Measurements from ENCODE around the gene RPGRIP1L. TPM values are rescaled to one million over a fixed set of nuclear protein-coding genes. Genes with fewer than 3 reads are reported as not detected.

Gene RPGRIP1L
- total RNA-seq, 1 donor from 2014 or later: 19.9 TPM

DNA sequence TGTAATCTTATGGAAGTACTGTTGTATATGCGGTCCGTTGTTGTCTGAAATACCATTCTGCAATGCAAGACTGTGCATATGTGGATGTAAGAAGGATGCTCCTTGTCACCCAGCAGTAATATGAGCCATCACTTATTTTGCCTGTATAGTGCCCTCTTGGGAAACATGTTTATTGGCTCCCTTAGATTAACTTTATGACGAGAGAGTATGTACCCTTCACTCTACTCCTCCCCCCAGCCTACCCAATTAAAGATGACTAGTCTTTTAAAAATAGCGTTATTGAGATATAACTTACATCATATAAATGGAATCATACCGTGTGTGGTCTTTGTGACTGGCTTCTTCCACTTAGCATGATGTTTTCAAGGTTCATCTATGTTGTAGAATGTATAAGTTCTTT is 33.9 kb upstream of the RPGRIP1L start:
- DNase-seq (ENCODE audit: low spot score, unreplicated experiment): no peak
- Mint-ChIP-seq H3K27me3 (no peaks in the 10 kb centered on the region), H3K9me3 (ENCODE audit: low read depth) (no peaks in the 10 kb centered on the region), H3K36me3 (ENCODE audit: insufficient read depth) (peaks cover under 1% of the 10 kb centered on the region), H3K4me3 (ENCODE audit: low read depth) (no peak overlapping the region), H3K27ac (no peak overlapping the region), H3K4me1 (ENCODE audit: low read depth) (peaks cover 21% of the 10 kb centered on the region)
- TF ChIP-seq, protein P1, sequence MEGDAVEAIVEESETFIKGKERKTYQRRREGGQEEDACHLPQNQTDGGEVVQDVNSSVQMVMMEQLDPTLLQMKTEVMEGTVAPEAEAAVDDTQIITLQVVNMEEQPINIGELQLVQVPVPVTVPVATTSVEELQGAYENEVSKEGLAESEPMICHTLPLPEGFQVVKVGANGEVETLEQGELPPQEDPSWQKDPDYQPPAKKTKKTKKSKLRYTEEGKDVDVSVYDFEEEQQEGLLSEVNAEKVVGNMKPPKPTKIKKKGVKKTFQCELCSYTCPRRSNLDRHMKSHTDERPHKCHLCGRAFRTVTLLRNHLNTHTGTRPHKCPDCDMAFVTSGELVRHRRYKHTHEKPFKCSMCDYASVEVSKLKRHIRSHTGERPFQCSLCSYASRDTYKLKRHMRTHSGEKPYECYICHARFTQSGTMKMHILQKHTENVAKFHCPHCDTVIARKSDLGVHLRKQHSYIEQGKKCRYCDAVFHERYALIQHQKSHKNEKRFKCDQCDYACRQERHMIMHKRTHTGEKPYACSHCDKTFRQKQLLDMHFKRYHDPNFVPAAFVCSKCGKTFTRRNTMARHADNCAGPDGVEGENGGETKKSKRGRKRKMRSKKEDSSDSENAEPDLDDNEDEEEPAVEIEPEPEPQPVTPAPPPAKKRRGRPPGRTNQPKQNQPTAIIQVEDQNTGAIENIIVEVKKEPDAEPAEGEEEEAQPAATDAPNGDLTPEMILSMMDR (IDR thresholded peaks at IDR 0.05; ENCODE audit: unreplicated experiment): no peak

DNA sequence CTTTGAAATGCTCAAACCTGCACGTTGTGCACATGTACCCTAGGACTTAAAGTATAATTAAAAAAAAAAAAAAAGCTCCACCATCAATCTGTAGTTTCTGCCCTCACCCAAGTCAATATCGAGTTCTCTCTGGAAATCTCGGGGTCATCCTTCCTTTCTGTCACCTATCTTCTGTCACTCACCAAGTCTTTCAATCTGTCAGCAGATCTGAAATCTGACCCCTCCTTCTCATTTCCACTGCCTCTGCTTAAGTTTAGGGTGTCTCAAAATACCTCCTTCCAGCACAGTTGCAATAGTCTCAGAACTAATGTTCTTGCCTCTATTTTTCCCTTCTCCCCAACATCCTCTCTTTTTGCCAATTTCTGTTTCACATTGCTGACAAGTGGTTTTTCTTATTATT is 32.6 kb upstream of the RPGRIP1L start:
- H3K4me3 Mint-ChIP-seq (ENCODE audit: low read depth): no peak overlapping the region
- DNase-seq (ENCODE audit: low spot score, unreplicated experiment): no peak
- no peaks in the 10 kb centered on the region for H3K27me3 Mint-ChIP-seq
- no peak overlapping the region for H3K27ac Mint-ChIP-seq
- peaks cover 19% of the 10 kb centered on the region for H3K4me1 Mint-ChIP-seq (ENCODE audit: low read depth)
- H3K9me3 Mint-ChIP-seq (ENCODE audit: low read depth): no peaks in the 10 kb centered on the region
- TF ChIP-seq, protein P1 (IDR thresholded peaks at IDR 0.05; ENCODE audit: unreplicated experiment): no peak
- H3K36me3 Mint-ChIP-seq (ENCODE audit: insufficient read depth): peaks cover 1% of the 10 kb centered on the region

DNA sequence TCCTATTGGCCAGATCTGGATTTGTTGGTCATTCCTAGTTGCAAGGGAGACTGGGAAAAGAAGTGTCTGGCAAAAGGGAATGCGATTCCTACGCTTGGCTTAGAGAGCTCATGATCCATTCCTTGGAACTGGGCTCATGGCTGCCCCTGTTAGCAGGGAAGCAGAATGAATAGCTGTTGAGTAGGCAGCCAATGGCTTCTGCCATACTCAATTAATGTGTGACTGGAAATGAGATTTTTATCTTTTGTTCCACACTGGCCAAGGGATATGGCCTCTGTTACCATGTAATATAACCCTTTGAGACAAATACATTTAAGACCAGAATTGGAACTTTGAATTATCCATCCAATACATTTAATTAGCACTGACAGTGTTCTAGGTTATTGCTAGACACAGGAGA is 31.2 kb upstream of the RPGRIP1L start:
- H3K4me1 Mint-ChIP-seq (ENCODE audit: low read depth): peaks cover 11% of the 10 kb centered on the region
- peaks cover 1% of the 10 kb centered on the region for H3K36me3 Mint-ChIP-seq (ENCODE audit: insufficient read depth)
- DNase-seq (ENCODE audit: low spot score, unreplicated experiment): no peak
- H3K9me3 Mint-ChIP-seq (ENCODE audit: low read depth): no peaks in the 10 kb centered on the region
- no peak overlapping the region for H3K27ac Mint-ChIP-seq
- H3K4me3 Mint-ChIP-seq (ENCODE audit: low read depth): no peak overlapping the region
- TF ChIP-seq, protein P1 (IDR thresholded peaks at IDR 0.05; ENCODE audit: unreplicated experiment): no peak
- H3K27me3 Mint-ChIP-seq: no peaks in the 10 kb centered on the region

DNA sequence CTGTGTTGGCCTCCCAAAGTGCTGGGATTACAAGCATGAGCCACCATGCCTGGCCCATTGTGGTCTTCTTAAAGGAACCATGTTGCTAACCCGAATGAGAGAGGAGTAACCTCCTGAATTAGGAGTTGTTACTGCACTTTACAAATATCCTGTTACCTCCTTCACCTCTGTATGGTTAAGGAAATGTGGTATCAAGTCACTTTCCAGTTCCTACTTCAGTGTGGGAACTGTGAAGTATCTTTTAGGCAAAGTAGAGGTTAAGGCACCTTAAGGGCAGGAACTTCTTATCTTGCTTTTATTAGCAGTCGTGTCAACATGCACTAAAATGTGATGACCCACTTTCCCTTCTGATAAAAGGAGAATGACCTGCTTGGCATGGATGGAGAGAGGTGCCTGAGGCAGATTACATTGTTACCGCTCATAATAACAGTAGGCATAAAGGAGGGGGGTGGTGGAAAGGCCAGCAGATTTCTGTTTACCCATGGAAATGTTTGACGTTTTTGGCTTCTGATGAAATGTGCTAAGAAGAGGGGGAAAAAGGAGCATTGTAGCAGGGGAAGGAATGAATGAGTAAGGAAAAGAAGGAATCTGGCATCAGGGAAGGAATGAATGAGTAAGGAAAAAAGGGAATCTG is 28.8 kb upstream of the RPGRIP1L start:
- TF ChIP-seq, protein P1 (IDR thresholded peaks at IDR 0.05; ENCODE audit: unreplicated experiment): no peak
- Mint-ChIP-seq H3K4me3 (ENCODE audit: low read depth) (no peak overlapping the region), H3K36me3 (ENCODE audit: insufficient read depth) (peaks cover 1% of the 10 kb centered on the region), H3K4me1 (ENCODE audit: low read depth) (peaks cover 7% of the 10 kb centered on the region), H3K9me3 (ENCODE audit: low read depth) (no peaks in the 10 kb centered on the region), H3K27ac (no peak overlapping the region), H3K27me3 (no peaks in the 10 kb centered on the region)
- no peak for DNase-seq (ENCODE audit: low spot score, unreplicated experiment)

DNA sequence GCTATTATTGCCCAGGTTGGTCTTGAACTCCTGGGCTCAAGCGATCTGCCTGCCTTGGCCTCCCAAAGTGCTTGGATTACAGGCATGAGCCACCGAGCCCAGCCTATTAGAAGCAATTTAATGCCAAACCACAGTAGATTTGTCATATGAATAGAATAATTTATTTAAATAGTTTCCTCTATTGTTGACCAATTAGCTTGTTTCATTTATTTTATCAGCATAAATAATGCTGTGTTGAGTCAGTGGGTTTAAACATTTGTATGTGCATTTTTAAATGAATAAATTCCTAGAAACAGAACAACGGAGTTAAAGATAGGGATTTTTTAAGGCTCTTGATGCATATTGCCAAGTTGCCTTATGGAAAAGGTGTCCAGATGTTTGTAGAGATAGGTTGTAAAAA is 27.0 kb upstream of the RPGRIP1L start:
- peak overlapping the region; percentile 22 for H3K27ac Mint-ChIP-seq
- TF ChIP-seq, protein P1 (IDR thresholded peaks at IDR 0.05; ENCODE audit: unreplicated experiment): no peak
- H3K27me3 Mint-ChIP-seq: no peaks in the 10 kb centered on the region
- peaks cover 12% of the 10 kb centered on the region for H3K4me1 Mint-ChIP-seq (ENCODE audit: low read depth)
- peaks cover 1% of the 10 kb centered on the region for H3K36me3 Mint-ChIP-seq (ENCODE audit: insufficient read depth)
- DNase-seq (ENCODE audit: low spot score, unreplicated experiment): no peak
- H3K4me3 Mint-ChIP-seq (ENCODE audit: low read depth): no peak overlapping the region
- no peaks in the 10 kb centered on the region for H3K9me3 Mint-ChIP-seq (ENCODE audit: low read depth)

Data from progenitor cell of endocrine pancreas (in vitro differentiated cells).